Measurements from ENCODE around the gene ZCCHC7. TPM values are rescaled to one million over a fixed set of nuclear protein-coding genes. Genes with fewer than 3 reads are reported as not detected.

ZCCHC7 gene
- total RNA-seq, 2 experiments from 2014 or later: 32.9 to 37.0 TPM

DNA sequence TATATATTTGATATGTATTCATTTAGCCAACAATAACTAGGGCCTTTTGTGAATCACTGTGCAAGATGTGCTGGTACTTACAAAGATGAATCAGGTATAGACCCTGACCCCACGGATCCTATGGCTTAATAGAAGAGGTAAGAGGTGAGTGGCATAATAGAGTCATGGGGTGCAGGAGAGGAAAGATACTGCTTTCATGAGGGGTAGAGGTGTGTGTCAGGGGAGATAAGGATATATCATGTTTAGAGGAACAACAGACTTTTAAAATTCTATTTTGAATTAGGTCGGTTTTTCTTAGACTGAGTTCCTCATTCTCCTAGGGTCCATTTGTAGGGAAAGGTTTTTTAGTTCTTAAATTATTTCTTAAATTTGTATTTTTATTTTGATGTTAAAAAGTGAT lies 27.8 kb downstream of the ZCCHC7 start:
- H3K4me1 Mint-ChIP-seq (ENCODE audit: low read depth): peaks cover 35% of the 10 kb centered on the region
- no peak for ATAC-seq
- TF ChIP-seq CTCF (IDR thresholded peaks at IDR 0.05): no peak
- ChIA-PET CTCF (no interaction called here), POLR2A (interaction anchor here (1.0 kb wide), 1 partner anchor 29 kb away, joined by 3 read pairs; no protein-coding TSS in a partner anchor)
- intact Hi-C loops (cut with micrococcal nuclease): no loop called here
- peaks cover 34% of the 10 kb centered on the region for H3K36me3 Mint-ChIP-seq (ENCODE audit: low read depth)
- H3K9me3 Mint-ChIP-seq: no peaks in the 10 kb centered on the region
- no peak overlapping the region for H3K4me3 Mint-ChIP-seq
- no peak overlapping the region for H3K27ac Mint-ChIP-seq
- no peaks in the 10 kb centered on the region for H3K27me3 Mint-ChIP-seq
- no peak for DNase-seq

DNA sequence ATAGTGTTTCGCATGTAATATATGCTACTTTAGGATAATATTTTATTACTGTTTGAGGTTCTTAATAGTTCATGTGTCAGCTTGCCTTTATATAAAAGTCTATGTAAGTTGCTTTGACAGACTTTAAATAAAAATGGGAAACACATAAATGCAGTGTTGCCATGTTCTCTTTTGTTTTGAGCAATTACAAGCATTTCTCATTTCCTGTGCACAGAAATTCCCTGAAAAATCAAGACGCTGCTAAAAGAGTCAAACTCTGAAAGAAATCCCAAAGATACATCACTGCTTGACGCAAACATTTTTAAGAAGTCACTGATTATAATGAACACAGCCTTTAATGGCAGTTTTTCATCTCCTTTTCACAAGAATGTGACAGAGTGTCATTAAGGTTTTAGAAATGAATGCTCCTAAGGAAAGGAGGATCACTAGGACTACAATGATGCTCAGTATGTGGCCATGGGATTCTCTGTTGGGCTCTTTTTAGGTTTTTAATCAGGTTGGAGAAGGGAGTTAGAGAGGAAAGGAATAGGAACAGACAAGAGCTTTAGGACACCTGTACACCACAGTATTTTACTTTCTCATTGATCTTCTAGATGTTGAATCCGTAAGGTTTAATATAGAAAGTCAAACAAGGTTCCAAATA lies 29.4 kb downstream of the ZCCHC7 start:
- ChIA-PET CTCF (interaction anchor here (1.1 kb wide), 1 partner anchor 10 kb away, joined by 3 read pairs; no protein-coding TSS in a partner anchor), POLR2A (interaction anchor here (0.6 kb wide), 1 partner anchor 839 kb away, joined by 4 read pairs; no protein-coding TSS in a partner anchor)
- Mint-ChIP-seq H3K4me3 (no peak overlapping the region), H3K27ac (no peak overlapping the region), H3K27me3 (no peaks in the 10 kb centered on the region), H3K36me3 (ENCODE audit: low read depth) (peaks cover 42% of the 10 kb centered on the region), H3K9me3 (no peaks in the 10 kb centered on the region), H3K4me1 (ENCODE audit: low read depth) (peaks cover 30% of the 10 kb centered on the region)
- DNase-seq: no peak
- intact Hi-C loops (cut with micrococcal nuclease): no loop called here
- no peak for ATAC-seq
- TF ChIP-seq CTCF (IDR thresholded peaks at IDR 0.05): no peak

DNA sequence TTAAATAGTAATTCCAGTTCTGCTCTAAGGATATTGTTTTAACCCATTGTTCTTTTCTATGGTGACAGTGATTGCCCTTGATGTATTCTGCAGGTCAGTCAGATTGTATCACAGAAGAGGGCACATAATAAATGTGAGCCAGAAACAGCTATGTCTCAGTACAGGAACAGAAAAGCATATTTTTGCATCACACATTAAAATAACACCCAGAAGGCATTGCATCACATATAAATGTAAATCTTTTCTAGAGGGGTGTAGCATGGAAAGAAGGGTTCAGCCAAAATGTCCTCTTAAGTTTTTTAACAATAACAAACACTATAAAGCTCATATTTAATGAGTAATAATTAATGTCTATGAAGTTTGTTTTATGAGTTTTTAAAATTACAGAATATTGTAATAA lies 30.0 kb downstream of the ZCCHC7 start:
- H3K36me3 Mint-ChIP-seq (ENCODE audit: low read depth): peaks cover 44% of the 10 kb centered on the region
- ATAC-seq (no peak), DNase-seq (no peak)
- peaks cover 28% of the 10 kb centered on the region for H3K4me1 Mint-ChIP-seq (ENCODE audit: low read depth)
- intact Hi-C loops (cut with micrococcal nuclease): no loop called here
- H3K9me3 Mint-ChIP-seq: no peaks in the 10 kb centered on the region
- CTCF ChIA-PET: interaction anchor here (1.1 kb wide), 1 partner anchor 10 kb away, joined by 3 read pairs; no protein-coding TSS in a partner anchor
- TF ChIP-seq CTCF (IDR thresholded peaks at IDR 0.05): no peak
- no peak overlapping the region for H3K27ac Mint-ChIP-seq
- H3K27me3 Mint-ChIP-seq: no peaks in the 10 kb centered on the region
- no peak overlapping the region for H3K4me3 Mint-ChIP-seq
- POLR2A ChIA-PET: interaction anchor here (0.6 kb wide), 1 partner anchor 838 kb away, joined by 4 read pairs; no protein-coding TSS in a partner anchor

- peaks cover 34% of the 10 kb centered on the region for H3K4me1 Mint-ChIP-seq (ENCODE audit: low read depth)
- H3K36me3 Mint-ChIP-seq (ENCODE audit: low read depth): peaks cover 49% of the 10 kb centered on the region
These were observed 31.4 kb downstream of the ZCCHC7 start for GRCh38 chr9:37151812-37152211.

More at GRCh38 chr9:37151812-37152211, 31.4 kb downstream of the ZCCHC7 start:
- TF ChIP-seq CTCF (IDR thresholded peaks at IDR 0.05): no peak
- Mint-ChIP-seq H3K27ac (no peak overlapping the region), H3K9me3 (no peaks in the 10 kb centered on the region), H3K4me3 (no peak overlapping the region), H3K27me3 (no peaks in the 10 kb centered on the region)
- ATAC-seq: no peak
- DNase-seq: no peak
- POLR2A ChIA-PET: interaction anchor here (0.6 to 0.7 kb wide), 2 partner anchors 13 to 30 kb away, joined by 3 read pairs; no protein-coding TSS in a partner anchor
- intact Hi-C loops (cut with micrococcal nuclease): no loop called here
- CTCF ChIA-PET: interaction anchor here (1.1 kb wide), 1 partner anchor 13 kb away, joined by 3 read pairs; no protein-coding TSS in a partner anchor
